ENCODE results near the gene ATP6V0B. TPM values are rescaled to one million over a fixed set of nuclear protein-coding genes. Genes with fewer than 3 reads are reported as not detected.

The ATP6V0B gene
- total RNA-seq, 2 experiments from 2014 or later: 121 TPM

- peaks cover 3% of the 10 kb centered on the region for H3K4me1 Mint-ChIP-seq
- H3K4me3 Mint-ChIP-seq: no peak overlapping the region
- H3K27ac Mint-ChIP-seq: no peak overlapping the region
- CTCF ChIA-PET: no interaction called here
- no peak for DNase-seq
- POLR2A ChIA-PET: no interaction called here
- peaks cover 6% of the 10 kb centered on the region for H3K36me3 Mint-ChIP-seq (ENCODE audit: low read depth)
- H3K9me3 Mint-ChIP-seq: no peaks in the 10 kb centered on the region
- H3K27me3 Mint-ChIP-seq: no peaks in the 10 kb centered on the region
Observed at GRCh38 chr1:43963006-43963405, 11.8 kb upstream of the ATP6V0B start.

DNA sequence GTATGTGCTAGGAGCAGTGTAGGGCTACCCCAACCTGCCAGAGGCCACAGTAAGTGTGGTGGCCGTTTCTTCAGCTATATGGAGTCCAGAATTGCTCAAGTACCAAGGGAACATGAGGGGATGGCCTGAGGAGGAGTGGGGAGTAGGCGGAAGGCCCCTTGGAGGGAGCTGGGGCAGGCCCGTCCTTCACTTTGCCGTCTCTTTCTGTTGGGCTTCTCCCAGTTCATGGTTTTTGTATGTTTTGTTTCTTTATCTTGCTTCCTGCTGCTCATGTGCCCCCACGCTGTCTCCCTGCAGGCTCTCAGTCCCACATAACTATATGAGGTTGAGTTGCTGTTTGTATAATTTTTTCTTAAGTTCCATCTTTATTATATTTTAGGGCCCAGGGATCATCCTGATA lies 10.9 kb upstream of the ATP6V0B start:
- Mint-ChIP-seq H3K36me3 (ENCODE audit: low read depth) (peaks cover 6% of the 10 kb centered on the region), H3K27ac (no peak overlapping the region), H3K9me3 (no peaks in the 10 kb centered on the region), H3K4me3 (no peak overlapping the region), H3K27me3 (no peaks in the 10 kb centered on the region), H3K4me1 (peaks cover 6% of the 10 kb centered on the region)
- no peak for DNase-seq
- ChIA-PET POLR2A (interaction anchor here (1.1 kb wide), 1 partner anchor 11 kb away, joined by 3 read pairs; the partner anchor contains the start of gene ATP6V0B), CTCF (interaction anchor here (0.6 to 1.2 kb wide), 2 partner anchors 31 to 40 kb away, joined by 3 read pairs; no protein-coding TSS in a partner anchor)

DNA sequence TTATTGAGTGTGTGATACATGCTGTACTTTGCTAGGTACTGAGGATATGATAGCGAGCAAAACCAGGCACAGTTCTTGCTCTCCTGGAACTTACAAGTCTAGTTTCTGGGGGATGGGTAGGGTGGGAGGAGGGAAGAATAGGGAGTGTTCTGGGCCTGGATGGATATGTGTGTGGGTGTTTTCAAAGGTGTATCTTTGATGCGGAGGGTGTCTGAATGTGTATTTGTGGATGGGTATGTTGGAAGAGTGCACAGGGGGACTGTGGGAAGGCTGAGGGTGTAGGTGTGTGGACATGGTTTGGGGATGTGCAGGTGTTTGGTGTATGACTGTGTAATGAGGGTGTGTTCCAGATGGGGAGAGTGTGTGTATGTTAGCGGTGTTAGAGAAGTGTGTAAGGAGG lies 9.4 kb upstream of the ATP6V0B start:
- no peak overlapping the region for H3K27ac Mint-ChIP-seq
- DNase-seq: no peak
- H3K27me3 Mint-ChIP-seq: no peaks in the 10 kb centered on the region
- no peak overlapping the region for H3K4me3 Mint-ChIP-seq
- H3K36me3 Mint-ChIP-seq (ENCODE audit: low read depth): peaks cover 6% of the 10 kb centered on the region
- H3K4me1 Mint-ChIP-seq: peaks cover 19% of the 10 kb centered on the region
- CTCF ChIA-PET: no interaction called here
- no peaks in the 10 kb centered on the region for H3K9me3 Mint-ChIP-seq
- POLR2A ChIA-PET: no interaction called here

- CTCF ChIA-PET: interaction anchor here (1.0 kb wide), 1 partner anchor 34 kb away, joined by 4 read pairs; no protein-coding TSS in a partner anchor
Observed at GRCh38 chr1:43968348-43968948, 6.3 kb upstream of the ATP6V0B start.

DNA sequence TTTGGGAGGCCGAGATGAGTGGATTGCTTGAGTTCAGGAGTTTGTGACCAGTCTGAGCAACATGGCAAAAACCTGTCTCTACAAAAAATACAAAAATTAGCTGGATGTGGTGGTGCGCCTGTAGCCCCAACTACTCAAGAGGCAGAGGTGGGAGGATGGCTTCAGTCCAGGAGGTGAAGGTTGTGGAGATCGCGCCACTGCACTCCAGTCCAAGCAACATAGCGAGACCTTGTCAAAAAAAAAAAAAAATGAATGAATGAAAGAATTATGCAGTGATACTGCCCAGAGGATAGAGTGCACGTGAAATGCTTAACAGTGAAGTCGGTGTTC lies 5.4 kb upstream of the ATP6V0B start:
- ChIA-PET POLR2A (interaction anchor here (1.1 to 3.0 kb wide), 6 partner anchors 11 to 752 kb away, joined by 3 to 20 read pairs (median 4); partner anchors contain the start of genes IPO13 and KDM4A), CTCF (interaction anchor here (0.8 to 1.8 kb wide), 4 partner anchors 15 to 206 kb away, joined by 3 to 9 read pairs (median 4); no protein-coding TSS in a partner anchor)

More at GRCh38 chr1:43968348-43968948, 6.3 kb upstream of the ATP6V0B start:
- Mint-ChIP-seq H3K4me3 (no peak overlapping the region), H3K4me1 (peaks cover 29% of the 10 kb centered on the region), H3K9me3 (no peaks in the 10 kb centered on the region), H3K27ac (no peak overlapping the region), H3K27me3 (no peaks in the 10 kb centered on the region), H3K36me3 (ENCODE audit: low read depth) (peaks cover 6% of the 10 kb centered on the region)
- DNase-seq: peak; percentile 44
- POLR2A ChIA-PET: interaction anchor here (2.4 kb wide), 1 partner anchor 22 kb away, joined by 11 read pairs; the partner anchor contains the start of gene IPO13

GRCh38 chr1:43969746-43970466 lies 4.9 kb upstream of the ATP6V0B start, which contains the start of gene DPH2:
Gene DPH2, plus strand, starts transcription at chr1:43970010. Its CDS starts 166 bp downstream, at chr1:43970176.
- Mint-ChIP-seq H3K4me1 (peaks cover 41% of the 10 kb centered on the region), H3K36me3 (ENCODE audit: low read depth) (peaks cover 9% of the 10 kb centered on the region), H3K27ac (peak within 1 kb of the TSS; percentile 73), H3K9me3 (no peaks in the 10 kb centered on the region), H3K4me3 (peak within 1 kb of the TSS; percentile 92), H3K27me3 (no peaks in the 10 kb centered on the region)
- ChIA-PET CTCF (interaction anchor here (0.8 to 1.8 kb wide), 7 partner anchors 15 to 206 kb away, joined by 3 to 9 read pairs (median 4); no protein-coding TSS in a partner anchor), POLR2A (interaction anchor here (1.1 to 3.0 kb wide), 6 partner anchors 10 to 752 kb away, joined by 3 to 20 read pairs (median 4); partner anchors contain the start of genes IPO13 and KDM4A)
- peak; percentile 97 for DNase-seq

More for the DNA sequence above, 5.4 kb upstream of the ATP6V0B start:
- Mint-ChIP-seq H3K27me3 (no peaks in the 10 kb centered on the region), H3K36me3 (ENCODE audit: low read depth) (peaks cover 9% of the 10 kb centered on the region), H3K9me3 (no peaks in the 10 kb centered on the region), H3K4me1 (peaks cover 38% of the 10 kb centered on the region), H3K27ac (no peak overlapping the region), H3K4me3 (peak overlapping the region; percentile 92)
- no peak for DNase-seq

DNA sequence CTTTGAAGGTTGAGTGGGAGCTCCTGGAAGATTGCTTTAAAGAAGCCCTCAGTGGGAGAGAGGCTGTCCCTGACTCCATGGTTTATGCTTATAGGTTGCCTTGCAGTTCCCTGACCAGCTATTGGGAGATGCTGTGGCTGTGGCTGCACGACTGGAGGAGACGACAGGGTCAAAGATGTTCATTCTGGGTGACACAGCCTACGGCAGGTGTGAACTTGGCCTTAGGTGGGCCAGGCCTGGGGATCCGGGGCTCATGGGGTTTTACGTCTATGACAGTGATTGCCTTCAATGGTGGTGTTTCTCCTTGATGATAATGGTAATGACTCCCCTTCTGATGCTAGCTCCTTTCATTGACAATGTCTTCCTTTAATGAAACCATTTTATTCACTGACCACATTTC lies 4.3 kb upstream of the ATP6V0B start:
- no peak for DNase-seq
- H3K4me1 Mint-ChIP-seq: peaks cover 41% of the 10 kb centered on the region
- peaks cover 9% of the 10 kb centered on the region for H3K36me3 Mint-ChIP-seq (ENCODE audit: low read depth)
- ChIA-PET POLR2A (interaction anchor here (1.1 to 3.0 kb wide), 6 partner anchors 9 to 751 kb away, joined by 3 to 20 read pairs (median 4); partner anchors contain the start of genes IPO13 and KDM4A), CTCF (interaction anchor here (0.8 to 1.8 kb wide), 6 partner anchors 16 to 36 kb away, joined by 3 to 9 read pairs (median 4); no protein-coding TSS in a partner anchor)
- peak overlapping the region; percentile 92 for H3K4me3 Mint-ChIP-seq
- no peaks in the 10 kb centered on the region for H3K27me3 Mint-ChIP-seq
- H3K9me3 Mint-ChIP-seq: no peaks in the 10 kb centered on the region
- H3K27ac Mint-ChIP-seq: peak overlapping the region; percentile 73

DNA sequence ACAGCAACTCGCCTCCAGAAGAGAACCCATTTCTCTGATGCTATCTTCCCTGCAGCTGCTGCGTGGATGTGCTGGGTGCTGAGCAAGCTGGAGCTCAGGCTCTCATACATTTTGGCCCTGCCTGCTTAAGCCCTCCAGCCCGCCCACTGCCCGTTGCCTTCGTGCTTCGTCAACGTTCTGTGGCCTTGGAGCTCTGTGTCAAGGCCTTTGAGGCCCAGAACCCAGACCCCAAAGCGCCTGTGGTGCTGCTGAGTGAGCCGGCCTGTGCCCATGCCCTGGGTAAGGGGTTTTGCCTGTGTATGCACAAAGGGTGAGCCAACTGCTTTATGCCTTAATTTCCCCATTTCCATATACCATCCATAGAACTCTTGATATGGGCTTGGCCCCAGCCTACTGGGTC lies 3.8 kb upstream of the ATP6V0B start:
- H3K4me1 Mint-ChIP-seq: peaks cover 44% of the 10 kb centered on the region
- no peak for DNase-seq
- peaks cover 11% of the 10 kb centered on the region for H3K36me3 Mint-ChIP-seq (ENCODE audit: low read depth)
- H3K9me3 Mint-ChIP-seq: no peaks in the 10 kb centered on the region
- no peak overlapping the region for H3K27ac Mint-ChIP-seq
- CTCF ChIA-PET: interaction anchor here (0.8 to 1.8 kb wide), 5 partner anchors 16 to 36 kb away, joined by 3 to 9 read pairs (median 4); no protein-coding TSS in a partner anchor
- no peaks in the 10 kb centered on the region for H3K27me3 Mint-ChIP-seq
- peak overlapping the region; percentile 92 for H3K4me3 Mint-ChIP-seq
- POLR2A ChIA-PET: interaction anchor here (1.5 to 3.0 kb wide), 4 partner anchors 9 to 321 kb away, joined by 4 to 20 read pairs (median 5); partner anchors contain the start of genes IPO13 and KDM4A

DNA sequence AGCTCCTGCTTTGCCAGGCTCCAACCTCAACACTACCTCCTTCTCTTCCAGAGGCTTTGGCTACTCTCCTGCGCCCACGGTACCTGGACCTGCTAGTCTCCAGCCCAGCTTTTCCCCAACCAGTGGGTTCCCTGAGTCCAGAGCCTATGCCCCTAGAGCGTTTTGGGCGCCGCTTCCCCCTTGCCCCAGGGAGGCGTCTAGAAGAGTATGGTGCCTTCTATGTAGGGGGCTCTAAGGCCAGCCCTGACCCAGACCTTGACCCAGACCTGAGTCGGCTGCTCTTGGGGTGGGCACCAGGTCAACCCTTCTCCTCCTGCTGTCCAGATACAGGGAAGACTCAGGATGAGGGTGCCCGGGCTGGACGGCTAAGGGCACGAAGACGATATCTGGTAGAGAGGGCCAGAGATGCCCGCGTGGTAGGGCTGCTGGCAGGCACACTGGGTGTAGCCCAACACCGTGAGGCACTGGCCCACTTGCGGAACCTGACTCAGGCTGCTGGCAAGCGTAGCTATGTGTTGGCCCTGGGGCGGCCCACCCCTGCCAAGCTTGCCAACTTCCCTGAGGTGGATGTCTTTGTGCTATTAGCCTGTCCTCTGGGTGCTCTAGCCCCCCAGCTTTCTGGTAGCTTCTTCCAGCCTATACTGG lies 3.3 kb upstream of the ATP6V0B start:
- Mint-ChIP-seq H3K36me3 (ENCODE audit: low read depth) (peaks cover 16% of the 10 kb centered on the region), H3K4me3 (peak overlapping the region; percentile 92), H3K9me3 (no peaks in the 10 kb centered on the region), H3K27me3 (no peaks in the 10 kb centered on the region), H3K27ac (no peak overlapping the region), H3K4me1 (peaks cover 49% of the 10 kb centered on the region)
- ChIA-PET CTCF (interaction anchor here (1.3 kb wide), 1 partner anchor 21 kb away, joined by 3 read pairs; no protein-coding TSS in a partner anchor), POLR2A (interaction anchor here (1.9 to 3.0 kb wide), 2 partner anchors 22 to 25 kb away, joined by 6 to 20 read pairs; partner anchors contain the start of gene IPO13)
- DNase-seq: no peak

GRCh38 chr1:43973981-43974442 lies 748 bp upstream of the ATP6V0B start:
- CTCF ChIA-PET: interaction anchor here (0.9 to 2.1 kb wide), 4 partner anchors 18 to 39 kb away, joined by 3 to 6 read pairs (median 4); no protein-coding TSS in a partner anchor
- H3K9me3 Mint-ChIP-seq: no peaks in the 10 kb centered on the region
- DNase-seq: no peak
- H3K4me3 Mint-ChIP-seq: peak overlapping the region; percentile 89
- POLR2A ChIA-PET: interaction anchor here (1.2 to 3.5 kb wide), 4 partner anchors 27 to 324 kb away, joined by 3 to 18 read pairs (median 9); partner anchors contain the start of genes IPO13, KDM4A and ST3GAL3
- H3K27ac Mint-ChIP-seq: peak overlapping the region; percentile 80
- no peaks in the 10 kb centered on the region for H3K27me3 Mint-ChIP-seq
- peaks cover 69% of the 10 kb centered on the region for H3K4me1 Mint-ChIP-seq
- peaks cover 34% of the 10 kb centered on the region for H3K36me3 Mint-ChIP-seq (ENCODE audit: low read depth)

DNA sequence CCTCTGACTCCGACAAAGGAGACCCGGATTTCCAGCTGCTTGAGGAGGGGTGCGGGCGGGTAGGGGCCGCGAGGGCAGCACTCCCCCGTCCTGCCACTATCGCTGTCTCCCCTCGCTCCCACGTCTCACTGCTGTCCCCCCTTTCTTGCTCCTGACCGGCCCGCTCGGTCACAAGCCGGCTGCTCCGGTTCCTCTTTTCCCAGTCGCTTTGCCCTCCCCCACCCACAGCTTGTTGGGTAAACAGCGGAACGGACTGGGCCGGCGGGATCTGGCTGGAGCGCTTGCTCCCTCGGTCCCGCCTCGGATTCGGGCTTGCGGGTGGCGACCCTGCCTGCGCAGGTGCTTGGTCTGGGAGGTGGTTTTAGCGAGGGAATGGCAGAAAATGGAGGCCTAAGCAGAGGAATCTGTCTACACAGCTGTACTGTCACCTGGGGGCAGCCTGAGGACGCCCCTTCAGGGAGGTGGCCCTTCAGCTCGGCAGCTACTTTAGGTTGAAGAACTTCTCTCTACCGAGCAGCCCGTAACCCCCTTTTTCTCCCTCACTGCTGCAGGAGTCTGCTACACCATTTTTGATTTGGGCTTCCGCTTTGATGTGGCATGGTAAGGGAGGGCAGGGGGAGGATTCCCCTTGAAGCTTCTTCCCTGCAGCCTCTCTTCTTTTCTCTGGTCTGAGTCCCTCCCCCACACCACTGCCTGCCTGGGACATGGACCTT lies 645 bp downstream of the ATP6V0B start:
- peak overlapping the region; percentile 80 for H3K27ac Mint-ChIP-seq
- peak overlapping the region; percentile 89 for H3K4me3 Mint-ChIP-seq
- ChIA-PET POLR2A (interaction anchor here (0.5 to 3.5 kb wide), 17 partner anchors 11 to 746 kb away, joined by 3 to 19 read pairs (median 3); partner anchors contain the start of genes CCDC24, ELOVL1, IPO13 and KDM4A), CTCF (interaction anchor here (0.7 to 2.1 kb wide), 9 partner anchors 15 to 212 kb away, joined by 3 to 10 read pairs (median 3); partner anchors contain the start of gene IPO13)
- no peaks in the 10 kb centered on the region for H3K27me3 Mint-ChIP-seq
- peaks cover 34% of the 10 kb centered on the region for H3K36me3 Mint-ChIP-seq (ENCODE audit: low read depth)
- DNase-seq: peak; percentile 40
- H3K9me3 Mint-ChIP-seq: no peaks in the 10 kb centered on the region
- H3K4me1 Mint-ChIP-seq: peaks cover 63% of the 10 kb centered on the region

Measured in activated CD4-positive, alpha-beta memory T cell treated with anti-CD3 and anti-CD28 coated beads, Interleukin-2, amount 10 ng/mL, durations not matched to agents 7 days and 5 days (primary cell).